Measurements from ENCODE around the gene APOH. TPM values are rescaled to one million over a fixed set of nuclear protein-coding genes. Genes with fewer than 3 reads are reported as not detected.
A peak's percentile ranks its signal among the peaks of the same experiment; 100 is the strongest.

Gene APOH
- total and polyA plus RNA-seq, 9 of the 15 experiments (the other 6 are each of a cell fraction or from before 2014, with no cell fraction given) = 1.1 TPM; not detected in 8

GRCh38 chr17:66272811-66273585, 43.8 kb upstream of the APOH start (continued):
- no peak for TF ChIP-seq ZNF318 (IDR thresholded peaks at IDR 0.05; ENCODE audit: borderline replicate concordance in 1 of 2, low read depth in 1 of 2)
- TF ChIP-seq NR3C1 (CRISPR knock-in tag; IDR thresholded peaks at IDR 0.05) = no peak
- TF ChIP-seq, protein P1, sequence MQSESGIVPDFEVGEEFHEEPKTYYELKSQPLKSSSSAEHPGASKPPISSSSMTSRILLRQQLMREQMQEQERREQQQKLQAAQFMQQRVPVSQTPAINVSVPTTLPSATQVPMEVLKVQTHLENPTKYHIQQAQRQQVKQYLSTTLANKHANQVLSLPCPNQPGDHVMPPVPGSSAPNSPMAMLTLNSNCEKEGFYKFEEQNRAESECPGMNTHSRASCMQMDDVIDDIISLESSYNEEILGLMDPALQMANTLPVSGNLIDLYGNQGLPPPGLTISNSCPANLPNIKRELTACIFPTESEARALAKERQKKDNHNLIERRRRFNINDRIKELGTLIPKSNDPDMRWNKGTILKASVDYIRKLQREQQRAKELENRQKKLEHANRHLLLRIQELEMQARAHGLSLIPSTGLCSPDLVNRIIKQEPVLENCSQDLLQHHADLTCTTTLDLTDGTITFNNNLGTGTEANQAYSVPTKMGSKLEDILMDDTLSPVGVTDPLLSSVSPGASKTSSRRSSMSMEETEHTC (IDR thresholded peaks at IDR 0.05) = no peak
- no peak for TF ChIP-seq RBM34 (IDR thresholded peaks at IDR 0.05; ENCODE audit: borderline replicate concordance, insufficient read depth, low read length)
- no peak for TF ChIP-seq RBBP5 (IDR thresholded peaks at IDR 0.05; ENCODE audit: borderline replicate concordance, insufficient read depth, low read length, poor library complexity, severe bottlenecking)
- peak; percentile 59; the same call in 1 of the 2 replicates for TF ChIP-seq SMARCC2 (IDR thresholded peaks at IDR 0.05; ENCODE audit: low read depth)
- no peak for TF ChIP-seq PTBP1 (IDR thresholded peaks at IDR 0.05; ENCODE audit: low read depth, low read length)
- no peak for TF ChIP-seq NFRKB (IDR thresholded peaks at IDR 0.05; ENCODE audit: low read depth)
- TF ChIP-seq AFF1 (IDR thresholded peaks at IDR 0.05; ENCODE audit: low read depth in 1 of 2, partially characterized antibody in 2 of 2) = no peak
- TF ChIP-seq MTA1 (IDR thresholded peaks at IDR 0.05; ENCODE audit: borderline replicate concordance) = no peak

Measured in K562 (cell line).